NCI-H128 (cell line): ENCODE results near the gene VAV3.
"Not testable (repeated sequence)": the region's sequence is repeated elsewhere in the genome, so short reads cannot be mapped to it uniquely, and the experiment has no call there.

Experiments
- DNase-seq: peaks from one replicate; lab custom pipeline; 2025; ENCODE audit not compliant: unreplicated experiment; lab: John Stamatoyannopoulos, UW

The VAV3 gene

DNA sequence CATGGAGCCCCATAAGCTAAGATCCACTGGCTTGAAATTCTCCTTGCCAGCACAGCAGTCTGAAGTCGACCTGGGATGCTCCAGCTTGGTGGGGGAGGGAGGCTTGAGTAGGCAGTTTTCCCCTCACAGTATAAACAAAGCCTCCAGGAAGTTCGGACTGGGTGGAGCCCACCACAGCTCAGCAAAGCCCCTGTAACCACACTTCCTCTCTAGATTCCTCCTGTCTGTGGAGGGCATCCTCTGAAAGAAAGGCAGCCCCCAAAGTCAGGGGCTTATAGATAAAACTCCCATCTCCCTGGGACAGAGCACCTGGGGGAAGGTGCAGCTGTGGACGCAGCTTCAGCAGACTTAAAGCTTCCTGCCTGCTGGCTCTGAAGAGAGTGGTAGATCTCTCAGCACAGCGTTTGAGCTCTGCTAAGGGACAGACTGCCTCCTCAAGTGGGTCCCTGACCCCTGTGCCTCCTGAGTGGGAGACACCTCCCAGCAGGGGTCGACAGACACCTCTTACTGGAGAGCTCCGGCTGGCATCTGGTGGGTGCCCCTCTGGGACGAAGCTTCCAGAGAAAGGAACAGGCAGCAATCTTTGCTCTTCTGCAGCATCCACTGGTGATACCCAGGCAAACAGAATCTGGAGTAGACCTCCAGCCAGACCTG lies 120.3 kb downstream of the VAV3 start:
- DNase-seq, result not testable (repeated sequence)

DNA sequence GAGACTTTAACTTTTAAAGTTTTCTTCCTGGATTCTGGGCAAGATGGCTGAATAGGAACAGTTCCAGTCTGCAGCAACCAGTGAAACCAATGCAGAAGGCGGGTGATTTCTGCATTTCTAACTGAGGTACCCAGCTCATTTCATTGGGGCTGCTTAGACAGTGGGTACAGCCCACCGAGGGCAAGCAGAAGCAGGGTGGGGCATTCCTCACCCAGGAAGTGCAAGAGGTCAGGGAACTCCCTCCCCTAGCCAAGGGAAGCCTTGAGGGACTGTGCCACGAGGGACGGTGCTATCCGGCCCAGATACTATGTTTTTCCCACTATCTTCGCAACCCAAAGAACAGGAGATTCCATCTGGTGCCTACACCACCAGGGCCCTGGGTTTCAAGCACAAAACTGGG lies 121.0 kb downstream of the VAV3 start:
- DNase-seq, result no peak

DNA sequence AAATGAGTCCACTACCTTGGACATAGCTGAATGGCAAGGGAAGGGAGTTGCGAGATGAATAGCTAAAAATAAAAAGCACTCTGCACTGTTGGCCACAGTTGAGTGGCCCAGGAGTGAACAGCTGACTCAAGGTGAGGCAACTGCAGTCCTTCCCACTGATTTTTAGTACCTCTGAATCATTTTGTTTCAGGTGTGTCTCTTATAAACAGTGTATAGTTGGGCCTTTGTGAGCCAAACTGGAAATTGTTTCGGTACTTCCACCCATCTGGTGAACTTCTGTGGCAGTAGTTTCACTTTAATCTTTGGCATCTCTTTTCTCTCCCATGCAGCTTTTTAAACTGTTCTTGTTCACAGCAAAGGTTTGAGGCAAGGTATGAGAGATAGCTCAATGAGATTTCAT lies 122.7 kb downstream of the VAV3 start:
- DNase-seq, result no peak

DNA sequence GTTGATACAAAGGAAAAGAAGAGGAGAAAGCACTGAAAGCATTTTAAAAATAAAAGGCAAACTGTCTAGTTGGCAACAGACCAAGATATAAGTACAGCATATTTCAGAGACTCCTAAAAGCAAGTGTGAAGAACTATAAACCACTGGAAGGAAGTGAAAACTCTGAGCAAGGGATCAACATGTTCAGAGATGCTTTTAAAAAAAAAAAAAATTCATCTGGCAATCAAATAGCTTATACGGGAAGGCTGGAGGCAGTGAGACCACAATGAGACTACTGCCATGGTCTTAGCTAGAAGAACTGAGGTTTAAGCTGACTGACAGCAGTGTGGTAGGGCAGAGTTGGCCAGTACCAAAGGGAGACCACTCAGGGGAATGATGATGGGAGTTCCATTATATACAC lies 124.3 kb downstream of the VAV3 start:
- DNase-seq, result no peak

GRCh38 chr1:107838056-107838455 lies 126.9 kb downstream of the VAV3 start:
- no peak for DNase-seq

- no peak for DNase-seq
Measured at GRCh38 chr1:107835151-107835670, 129.8 kb downstream of the VAV3 start.

GRCh38 chr1:107833061-107833460 lies 131.9 kb downstream of the VAV3 start:
- no peak for DNase-seq

DNA sequence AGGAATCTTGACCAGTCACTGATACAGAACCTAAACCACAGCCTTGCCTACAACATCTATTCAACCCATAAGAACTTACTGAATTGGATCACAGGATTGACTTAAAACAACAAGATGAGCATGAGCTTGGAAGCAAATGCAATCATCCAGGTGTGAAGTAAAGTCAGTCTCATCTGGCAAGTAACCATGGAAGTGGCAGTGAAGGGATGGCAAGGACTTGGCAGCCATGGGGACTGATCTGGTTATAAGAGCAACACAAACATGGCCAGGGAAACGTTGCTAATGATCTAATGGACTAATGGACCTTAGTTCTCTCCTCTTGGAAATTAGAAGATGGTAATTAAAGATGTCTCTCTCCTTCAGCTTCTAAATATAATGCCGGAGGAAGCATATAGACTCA lies 133.1 kb downstream of the VAV3 start:
- DNase-seq, result no peak

DNA sequence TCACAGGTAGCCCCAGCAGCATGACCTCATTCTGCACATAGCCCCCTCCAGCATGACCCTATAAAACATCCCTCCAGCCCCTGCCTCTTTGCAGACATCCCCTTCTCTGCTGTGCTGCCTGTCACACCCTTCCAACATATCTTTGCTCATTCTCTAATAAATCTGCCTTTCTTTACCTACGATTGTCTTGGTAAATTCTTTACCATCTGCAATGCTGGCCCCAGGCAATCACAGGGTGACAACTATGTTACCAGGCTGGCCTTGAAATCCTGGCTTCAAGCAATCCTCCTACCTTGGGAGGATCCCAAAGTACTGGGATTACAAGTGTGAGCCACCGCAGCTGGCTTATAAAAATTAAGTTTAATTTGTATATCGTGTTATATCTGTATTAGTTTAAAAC lies 134.5 kb downstream of the VAV3 start:
- DNase-seq, result no peak

DNA sequence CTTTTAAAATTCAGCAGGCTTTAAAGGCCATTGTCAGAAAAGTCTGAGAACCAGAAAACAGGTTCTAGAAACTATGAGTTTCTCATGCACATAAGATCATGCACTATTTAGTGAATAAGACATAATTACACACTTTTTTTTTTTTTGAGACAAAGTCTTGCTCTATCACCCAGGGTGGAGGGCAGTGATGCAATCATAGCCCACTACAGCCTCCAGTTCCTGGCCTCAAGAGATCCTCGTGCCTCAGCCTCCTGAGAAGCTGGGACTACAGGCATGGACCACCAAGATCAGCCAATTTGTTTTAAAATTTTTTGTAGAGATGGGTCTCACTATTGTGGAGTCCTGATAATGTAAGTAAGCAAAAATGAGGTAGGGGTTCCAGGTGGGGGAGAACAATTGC lies 134.9 kb downstream of the VAV3 start:
- no peak for DNase-seq

DNA sequence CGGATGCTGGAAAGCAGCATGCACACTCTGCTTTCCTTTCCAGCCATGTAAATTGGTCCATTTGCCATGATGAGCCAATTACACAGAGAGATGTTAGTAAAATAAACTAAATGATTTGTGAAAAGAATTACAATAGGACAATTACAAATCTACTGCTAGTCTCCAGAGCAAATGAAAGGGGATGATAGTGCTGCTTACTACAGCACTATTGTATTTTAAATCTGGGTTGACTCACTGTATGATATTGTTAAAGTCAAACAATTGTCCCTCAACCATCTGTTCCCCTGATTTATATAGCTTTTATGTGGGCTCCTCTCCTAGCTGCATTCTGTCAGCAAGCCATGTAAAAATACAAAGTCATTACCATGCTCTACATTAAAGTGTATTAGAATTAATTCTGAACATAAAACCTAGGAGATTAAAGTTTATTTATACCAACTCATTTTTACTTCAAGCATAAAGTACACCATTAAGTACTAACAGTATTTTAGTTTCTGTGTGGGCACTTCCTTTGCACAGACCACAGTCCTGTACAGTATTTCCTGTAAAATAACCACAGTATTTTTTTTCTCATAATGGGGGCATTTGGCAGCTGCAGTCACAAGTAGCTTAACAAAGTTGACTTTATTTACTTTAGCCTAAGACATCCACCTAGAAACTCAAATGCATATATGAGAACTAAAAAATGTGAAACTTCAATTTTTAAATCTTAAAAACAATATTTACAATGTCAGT lies 135.8 kb downstream of the VAV3 start:
- no peak for DNase-seq

DNA sequence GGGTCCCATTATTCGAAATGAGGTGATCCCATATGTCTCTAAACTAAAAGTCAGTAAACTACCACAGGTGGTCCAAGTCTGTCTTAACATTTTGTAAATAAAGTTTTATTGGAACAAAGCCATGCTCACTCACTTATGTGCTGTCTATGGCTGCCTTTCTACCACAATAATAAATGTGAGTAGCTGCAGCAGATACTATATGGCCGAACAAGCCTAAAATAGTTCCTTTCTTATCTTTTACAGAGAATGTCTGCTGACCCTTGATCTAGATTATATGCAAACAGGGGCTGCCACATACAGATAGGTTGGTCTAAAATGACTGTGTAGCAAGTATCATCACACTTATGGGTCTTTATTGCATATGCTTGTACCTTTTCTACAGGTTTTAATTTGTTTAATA lies 140.0 kb downstream of the VAV3 start:
- no peak for DNase-seq

- no peak for DNase-seq
Measured at GRCh38 chr1:107821340-107821739, 143.6 kb downstream of the VAV3 start.

GRCh38 chr1:107820801-107821200 lies 144.2 kb downstream of the VAV3 start:
- no peak for DNase-seq

GRCh38 chr1:107817935-107818334 lies 147.0 kb downstream of the VAV3 start:
- DNase-seq, result no peak

- DNase-seq, result no peak
Measured at GRCh38 chr1:107817206-107817605, 147.8 kb downstream of the VAV3 start.

- no peak for DNase-seq
Measured at GRCh38 chr1:107810291-107810951, 154.6 kb downstream of the VAV3 start.

GRCh38 chr1:107807855-107808254 lies 157.1 kb downstream of the VAV3 start:
- DNase-seq, result no peak

- no peak for DNase-seq
Measured at GRCh38 chr1:107807405-107807804, 157.6 kb downstream of the VAV3 start.

DNA sequence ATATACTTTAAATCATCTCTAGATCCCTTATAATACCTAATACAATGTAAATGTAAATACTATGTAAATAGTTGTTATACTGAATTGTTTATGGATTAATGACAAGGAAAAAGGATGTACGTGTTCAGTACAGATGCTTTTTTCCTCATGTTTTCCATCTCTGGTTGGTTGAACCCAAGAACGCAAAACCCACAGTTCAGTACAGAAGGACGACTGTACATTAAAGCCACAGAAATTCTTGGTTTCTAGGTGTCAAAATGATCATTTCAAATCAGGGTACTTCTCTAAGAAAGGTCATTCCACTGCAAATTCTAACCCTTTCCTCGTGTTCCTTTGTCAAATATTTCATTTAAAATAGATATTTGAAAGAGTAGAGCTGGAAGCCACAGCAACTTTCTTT lies 158.1 kb downstream of the VAV3 start:
- no peak for DNase-seq

DNA sequence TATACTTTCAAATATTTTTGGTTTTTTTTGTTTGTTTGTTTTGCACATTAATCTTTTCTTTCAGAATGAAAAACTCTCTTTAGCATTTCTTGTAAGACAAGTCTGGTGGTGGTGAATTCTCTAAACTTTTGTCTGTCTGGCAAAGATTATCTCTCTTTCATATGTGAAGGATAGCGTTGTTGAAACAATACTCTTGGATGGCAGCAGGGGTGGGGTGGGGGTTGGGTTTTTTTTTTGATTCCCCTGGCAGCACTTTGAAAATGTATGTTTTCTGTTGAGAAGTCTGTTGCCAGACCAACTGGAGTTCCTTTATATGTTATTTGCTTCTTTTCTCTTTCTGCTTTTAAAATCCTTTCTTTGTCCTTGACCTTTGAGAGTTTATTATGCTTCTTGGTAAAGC lies 160.2 kb downstream of the VAV3 start:
- no peak for DNase-seq

DNA sequence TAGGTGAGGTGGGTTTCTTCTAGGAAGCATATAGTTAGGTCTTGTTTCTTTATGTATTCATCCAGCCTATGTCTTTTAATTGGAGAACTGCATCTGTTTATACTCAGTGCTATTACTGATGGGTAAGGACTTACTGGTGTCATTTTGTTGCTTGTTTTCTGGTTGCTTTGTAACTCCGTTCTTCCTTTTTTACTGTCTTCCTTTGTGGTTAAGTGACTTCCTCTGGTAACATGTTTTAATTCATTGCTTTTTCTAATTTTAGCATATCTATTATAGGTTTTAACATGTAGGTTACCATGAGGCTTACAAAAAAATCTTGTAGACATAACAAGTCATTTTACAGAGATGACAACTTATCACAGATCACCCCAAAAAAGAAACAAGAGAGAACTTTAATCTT lies 160.8 kb downstream of the VAV3 start:
- DNase-seq, result no peak
